HepG2 (cell line): ENCODE measurements around the gene GNPAT. TPM values are rescaled to one million over a fixed set of nuclear protein-coding genes. Genes with fewer than 3 reads are reported as not detected.

ENCODE experiments used
- ATAC-seq: fragments of 200-7000 bp; cut with Tn5 transposase; 3 replicates; pipeline ENCODE4 v1.9.1; 2020; ENCODE audit warnings: mild to moderate bottlenecking, moderate library complexity
- BruUV-seq: library from RNA; stranded (reverse); fragments of 400-500 nt; replicated peaks from 2 replicates; lab custom pipeline; 2021; lab: Mats Ljungman, UMichigan
- CTCF ChIA-PET: fragments of 300-600 bp; formaldehyde crosslinking; extraction: SDS; loops from one replicate; lab custom pipeline; 2021; ENCODE audit warnings: low total read pairs, inconsistent platforms, low intra/inter-chr PET ratio; lab: Yijun Ruan, JAX
- POLR2A ChIA-PET: fragments of 350-600 bp; sonication (Branson Sonifier 250); formaldehyde crosslinking; loops from one replicate; lab custom pipeline; 2020; ENCODE audit warnings: antibody characterized with exemption, inconsistent platforms; lab: Yijun Ruan, JAX
- DNase-seq: peaks from one replicate; pipeline ENCODE4 v3.0.0-alpha.2; 2015; ENCODE audit warnings: low spot score
- FAIRE-seq: peaks from 3 replicates; lab custom pipeline; 2011; peaks lifted over from hg19 to GRCh38; lab: Jason Lieb, UNC
- H2AFZ ChIP-seq: one replicate; pipeline ENCODE4 v1.6.1; 2011; ENCODE audit warnings: low read length, inconsistent platforms
- H3K27ac ChIP-seq: fragments of 300-600 bp; 3 replicates; pipeline ENCODE4 v1.8.0; 2011; ENCODE audit warnings: mixed run types, mild to moderate bottlenecking, mixed read lengths, low read length, inconsistent platforms; ENCODE audit not compliant: insufficient read depth; ENCODE audit errors: extremely low read length
- H3K27me3 ChIP-seq, 2 experiments: fragments of 200-600 bp in 1 of 2; 2 replicates in 1 of 2; 3 replicates in 1 of 2; pipeline versions ENCODE4 v1.6.0 to v1.8.0; 2011; ENCODE audit warnings: low read length in 2 of 2, mild to moderate bottlenecking in 2 of 2, moderate library complexity in 2 of 2, inconsistent platforms in 1 of 2; ENCODE audit not compliant: insufficient read depth in 2 of 2, control insufficient read depth in 1 of 2
- H3K36me3 ChIP-seq, 2 experiments: fragments of 200-600 bp in 1 of 2; replicated peaks in 1 of 2; 2 replicates in 1 of 2; 3 replicates in 1 of 2; pipeline versions ENCODE4 v1.5.1 to v1.8.0; 2011; ENCODE audit warnings: low read length in 2 of 2, inconsistent platforms in 1 of 2; ENCODE audit not compliant: insufficient read depth in 2 of 2, control insufficient read depth in 1 of 2
- H3K4me1 ChIP-seq: 2 replicates; pipeline ENCODE4 v1.5.1; 2012; ENCODE audit warnings: low read length, inconsistent platforms; ENCODE audit not compliant: insufficient read depth
- H3K4me2 ChIP-seq: 2 replicates; pipeline ENCODE4 v1.6.0; 2011; ENCODE audit warnings: low read depth, low read length, inconsistent platforms
- H3K4me3 ChIP-seq, 3 experiments: fragments of 200-600 bp in 1 of 3; sonication (generic), shearing (Covaris generic) in 1 of 3; replicated peaks in 1 of 3; 2 replicates each; pipeline ENCODE4 v1.5.1; 2011 to 2016; ENCODE audit warnings: low read length in 3 of 3, inconsistent platforms in 2 of 3, low read depth in 2 of 3, mild to moderate bottlenecking in 2 of 3, control low read depth in 1 of 3, mixed read lengths in 1 of 3; ENCODE audit not compliant: insufficient read depth in 1 of 3
- H3K79me2 ChIP-seq: one replicate; pipeline ENCODE4 v1.6.1; 2011; ENCODE audit warnings: low read length, inconsistent platforms; ENCODE audit not compliant: insufficient read depth
- H3K9ac ChIP-seq: 2 replicates; pipeline ENCODE4 v1.6.0; 2011; ENCODE audit warnings: mild to moderate bottlenecking, low read depth, low read length, inconsistent platforms; ENCODE audit not compliant: insufficient read depth
- H3K9me3 ChIP-seq: 2 replicates; pipeline ENCODE4 v1.5.1; 2012; ENCODE audit warnings: mild to moderate bottlenecking, low read length
- H4K20me1 ChIP-seq: 2 replicates; pipeline ENCODE4 v1.6.0; 2011; ENCODE audit warnings: inconsistent platforms, mild to moderate bottlenecking, low read length, moderate library complexity; ENCODE audit not compliant: insufficient read depth
- CENPX ChIP-seq: sonication (generic); formaldehyde crosslinking; IDR thresholded peaks from 2 replicates; pipeline ENCODE4 v1.9.0; 2021; ENCODE audit warnings: mild to moderate bottlenecking, missing genetic modification reagents, moderate library complexity
- DR1 ChIP-seq: sonication (generic); formaldehyde crosslinking; IDR thresholded peaks from 2 replicates; pipeline ENCODE4 v1.8.0; 2021; ENCODE audit warnings: mild to moderate bottlenecking, missing genetic modification reagents, inconsistent platforms
- ETV5 ChIP-seq: IDR thresholded peaks from 2 replicates; pipeline ENCODE4 v1.6.1; 2018; ENCODE audit warnings: missing biosample characterization, missing genetic modification reagents, inconsistent platforms, borderline replicate concordance
- GABPA ChIP-seq, 2 experiments: IDR thresholded peaks; 2 replicates each; pipeline ENCODE4 v1.6.1; 2011 to 2016; ENCODE audit warnings: low read depth in 2 of 2, low read length in 1 of 2, missing biosample characterization in 1 of 2, missing genetic modification characterization in 1 of 2
- GTF3A ChIP-seq: sonication (generic); formaldehyde crosslinking; conservative IDR thresholded peaks from 2 replicates; pipeline ENCODE4 v1.4.0; 2020; ENCODE audit warnings: mild to moderate bottlenecking, missing genetic modification reagents
- JDP2 ChIP-seq: sonication (generic); formaldehyde crosslinking; IDR thresholded peaks from 2 replicates; pipeline ENCODE4 v1.8.1; 2022; ENCODE audit warnings: missing genetic modification reagents, borderline replicate concordance
- KLF16 ChIP-seq, 2 experiments: sonication (generic) in 1 of 2; formaldehyde crosslinking in 1 of 2; IDR thresholded peaks; 2 replicates each; pipeline versions ENCODE4 v1.6.1 to v1.8.0; 2016 to 2023; ENCODE audit warnings: missing genetic modification reagents in 2 of 2, missing compliant biosample characterization in 1 of 2
- POLR2AphosphoS2 ChIP-seq: IDR thresholded peaks from 2 replicates; pipeline ENCODE4 v1.6.1; 2011; ENCODE audit warnings: low read depth, low read length, improper control_type of control experiment
- SCMH1 ChIP-seq: sonication (generic); formaldehyde crosslinking; IDR thresholded peaks from 2 replicates; pipeline ENCODE4 v1.9.0; 2021; ENCODE audit warnings: missing genetic modification reagents, mild to moderate bottlenecking, borderline replicate concordance
- SETDB1 ChIP-seq: sonication (generic); formaldehyde crosslinking; IDR thresholded peaks from 2 replicates; pipeline ENCODE4 v1.5.1; 2020; ENCODE audit warnings: missing genetic modification reagents, mild to moderate bottlenecking, borderline replicate concordance
- SNAPC5 ChIP-seq: sonication (generic); formaldehyde crosslinking; IDR thresholded peaks from 2 replicates; pipeline ENCODE4 v1.8.1; 2023; ENCODE audit warnings: mild to moderate bottlenecking, missing genetic modification reagents, borderline replicate concordance
- YEATS2 ChIP-seq: sonication (generic); formaldehyde crosslinking; IDR thresholded peaks from 2 replicates; pipeline ENCODE4 v1.4.0; 2020; ENCODE audit warnings: missing genetic modification reagents, borderline replicate concordance
- ZBTB42 ChIP-seq: sonication (generic); formaldehyde crosslinking; IDR thresholded peaks from 2 replicates; pipeline ENCODE4 v1.5.0; 2020; ENCODE audit warnings: mild to moderate bottlenecking, missing genetic modification reagents
- ZNF17 ChIP-seq: sonication (generic); formaldehyde crosslinking; IDR thresholded peaks from 2 replicates; pipeline ENCODE4 v1.5.0; 2020; ENCODE audit warnings: mild to moderate bottlenecking, missing genetic modification reagents
- ZNF292 ChIP-seq: sonication (generic); formaldehyde crosslinking; IDR thresholded peaks from 2 replicates; pipeline ENCODE4 v1.8.1; 2022; ENCODE audit warnings: mild to moderate bottlenecking, low read depth, missing genetic modification reagents, borderline replicate concordance
- ZNF335 ChIP-seq: sonication (generic); formaldehyde crosslinking; IDR thresholded peaks from 2 replicates; pipeline ENCODE4 v1.4.0; 2020; ENCODE audit warnings: missing genetic modification reagents
- ZNF564 ChIP-seq: sonication (generic); formaldehyde crosslinking; IDR thresholded peaks from 2 replicates; pipeline ENCODE4 v1.8.1; 2023; ENCODE audit warnings: mild to moderate bottlenecking, missing genetic modification reagents
- ZNF691 ChIP-seq: sonication (generic); formaldehyde crosslinking; IDR thresholded peaks from 2 replicates; pipeline ENCODE4 v1.4.0; 2020; ENCODE audit warnings: missing genetic modification reagents, low read depth, mild to moderate bottlenecking, borderline replicate concordance
- ZSCAN12 ChIP-seq: sonication (generic); formaldehyde crosslinking; IDR thresholded peaks from 2 replicates; pipeline ENCODE4 v1.9.0; 2021; ENCODE audit warnings: mild to moderate bottlenecking, missing genetic modification reagents
- ZSCAN5A ChIP-seq: sonication (generic); formaldehyde crosslinking; IDR thresholded peaks from 2 replicates; pipeline ENCODE4 v1.8.0; 2022; ENCODE audit warnings: mild to moderate bottlenecking, missing genetic modification reagents, borderline replicate concordance
- WGBS: methylation state at CpG from one replicate; pipeline ENCODE4 v1.1.6; 2017; ENCODE audit warnings: low lambda C conversion rate; 5-methylcytosine and 5-hydroxymethylcytosine counted together
- in situ Hi-C: cut with HindIII; loops from 2 replicates; pipeline ENCODE4 v1.10.0; 2017; ENCODE audit warnings: low pct_unique_long_range_greater_than_20kb; ENCODE audit not compliant: extremely low pct_ligation_motif_present
- intact Hi-C: fragments of 100-400 bp; cut with micrococcal nuclease; formaldehyde crosslinking; loops from one replicate; pipeline ENCODE4 v1.10.0; 2022; ENCODE audit not compliant: unreplicated experiment
- polyA plus RNA-seq, 8 experiments: library from polyadenylated mRNA; depleted of rRNA in 3 of 8; stranded (reverse) in 7 of 8; unstranded in 1 of 8; fragments of >200 nt; fragmentation: Illumina TruSeq in 4 of 8; extraction: Trizol in 4 of 8; gene quantifications; 2 replicates each; pipeline versions ENCODE4 v1.2.1 to v1.2.3, GENCODE V29; 2011 to 2016; ENCODE audit warnings: low read depth in 4 of 8, missing spikeins in 1 of 8, mixed read lengths in 1 of 8; ENCODE audit not compliant: insufficient read depth in 1 of 8
- total RNA-seq, 5 experiments: library from RNA; depleted of rRNA; stranded (reverse); fragments of >200 nt; fragmentation: Illumina TruSeq; extraction: Trizol; gene quantifications; 2 replicates each; pipeline ENCODE4 v1.2.3, GENCODE V29; 2016; ENCODE audit warnings: low read depth in 1 of 5

The GNPAT gene
- total and polyA plus RNA-seq, 2 of the 13 experiments (the other 11 are each of a cell fraction or from before 2014, with no cell fraction given), result 58.3 to 114 TPM

- Histone ChIP-seq H3K9me3 (no peaks in the 10 kb centered on the region), H3K9ac (no peak overlapping the region), H3K36me3 (no peaks in the 10 kb centered on the region), H2AFZ (no peak overlapping the region), H4K20me1 (no peaks in the 10 kb centered on the region), H3K4me2 (no peak overlapping the region), H3K27ac (no peak overlapping the region), H3K27me3 (no peaks in the 10 kb centered on the region), H3K4me3 (no peak overlapping the region), H3K4me1 (peaks cover 63% of the 10 kb centered on the region), H3K79me2 (no peaks in the 10 kb centered on the region)
- no peak for FAIRE-seq
- TF ChIP-seq ZNF564 (CRISPR knock-in tag) (no peak), JDP2 (no peak), ZSCAN12 (CRISPR knock-in tag) (no peak), SCMH1 (no peak), CENPX (no peak), ZBTB42 (CRISPR knock-in tag) (no peak), DR1 (CRISPR knock-in tag) (no peak), ZSCAN5A (CRISPR knock-in tag) (no peak), ZNF292 (CRISPR knock-in tag) (no peak), ZNF691 (no peak), ZNF335 (CRISPR knock-in tag) (no peak), GTF3A (no peak), YEATS2 (CRISPR knock-in tag) (no peak), ZNF17 (CRISPR knock-in tag) (no peak), GABPA (IDR thresholded peaks at IDR 0.05; ENCODE audit: low read depth, low read length) (no peak), GABPA (CRISPR knock-in tag; IDR thresholded peaks at IDR 0.05; ENCODE audit: low read depth) (no peak), SETDB1 (CRISPR knock-in tag) (no peak), ETV5 (CRISPR knock-in tag) (no peak), SNAPC5 (CRISPR knock-in tag) (no peak), POLR2AphosphoS2 (no peak), KLF16 (CRISPR knock-in tag; IDR thresholded peaks at IDR 0.05) (no peak)
- no TSS peak for BruUV-seq
- 95% methylated on average over 18 of the region's 22 CpGs for WGBS
- intact Hi-C loops, result loop anchor here (5.0 kb wide), 1 partner anchor 297 kb away; no protein-coding TSS in a partner anchor
- DNase-seq, result no peak
- ChIA-PET POLR2A (no interaction called here), CTCF (no interaction called here)
- no peak for ATAC-seq
- in situ Hi-C loops, result loop anchor here (10.0 to 25.0 kb wide), 3 partner anchors 119 to 577 kb away; partner anchors contain the start of gene COG2
Observed at GRCh38 chr1:231213831-231214573, 27.0 kb upstream of the GNPAT start.
